ENCODE results near the gene TFAP2D.

- TF ChIP-seq CTCF (IDR thresholded peaks at IDR 0.05) (no peak), POLR2A (IDR thresholded peaks at IDR 0.05) (no peak)
These were observed 106.2 kb downstream of the TFAP2D start for GRCh38 chr6:50819466-50819903.

Data from prostate gland (tissue), 2 donors.